H1 (cell line): ENCODE measurements around the gene RAB35. TPM values are rescaled to one million over a fixed set of nuclear protein-coding genes. Genes with fewer than 3 reads are reported as not detected.
A peak's percentile ranks its signal among the peaks of the same experiment; 100 is the strongest.

Experiments
- BCL11A ChIP-seq, 2 experiments: IDR thresholded peaks; one replicate each; pipeline ENCODE4 v1.6.1; 2011; ENCODE audit warnings: low read depth in 2 of 2, low read length in 2 of 2, mild to moderate bottlenecking in 2 of 2
- BRCA1 ChIP-seq: IDR thresholded peaks from 2 replicates; pipeline ENCODE4 v1.6.1; 2012; ENCODE audit warnings: low read depth, low read length, improper control_type of control experiment
- CTBP2 ChIP-seq: IDR thresholded peaks from 2 replicates; pipeline ENCODE4 v1.7.0; 2011; ENCODE audit warnings: borderline replicate concordance, mild to moderate bottlenecking, moderate library complexity, mixed read lengths, low read length; ENCODE audit not compliant: insufficient read depth, insufficient read length
- JUN ChIP-seq: IDR thresholded peaks from 2 replicates; pipeline ENCODE4 v1.6.1; 2011; ENCODE audit warnings: low read depth, mild to moderate bottlenecking, improper control_type of control experiment, low read length
- RBBP5 ChIP-seq: IDR thresholded peaks from 2 replicates; pipeline ENCODE4 v1.7.1; 2012; ENCODE audit warnings: low read depth, mild to moderate bottlenecking, inconsistent platforms, low read length, moderate library complexity, borderline replicate concordance
- SIRT6 ChIP-seq: IDR thresholded peaks from one replicate; pipeline ENCODE4 v1.7.1; 2012; ENCODE audit warnings: low read length, inconsistent platforms
- SUZ12 ChIP-seq: fragments of 200-600 bp; sonication (generic); IDR thresholded peaks from 2 replicates; pipeline ENCODE4 v1.6.1; 2012; ENCODE audit warnings: mild to moderate bottlenecking, inconsistent platforms, low read length, moderate library complexity, mixed read lengths
- polyA plus RNA-seq, 7 experiments: library from polyadenylated mRNA; depleted of rRNA in 3 of 7; stranded (reverse) in 5 of 7; unstranded in 2 of 7; fragments of >200 nt in 5 of 7; fragments of 200-250 nt in 2 of 7; gene quantifications; 1 replicate in 5 of 7; 2 replicates in 1 of 7; 4 replicates in 1 of 7; pipeline versions ENCODE4 v1.2.1 to v1.2.3, GENCODE V29; 2011 to 2013; ENCODE audit warnings: missing spikeins in 2 of 7, mixed read lengths in 2 of 7
- total RNA-seq: library from RNA; stranded (reverse); fragmentation: NEBNext Ultra II Directional; extraction: Animal tissue kit (Norgen Biotek cat#: 25700); gene quantifications from 2 replicates; pipeline ENCODE4 v1.2.1, GENCODE V29; 2021
- TF ChIP-seq, protein P1 (sequence below): IDR thresholded peaks from 2 replicates; pipeline ENCODE4 v1.6.1; 2012; ENCODE audit warnings: inconsistent platforms

RAB35 gene
- total and polyA plus RNA-seq, 2 of the 8 experiments (the other 6 are each of a cell fraction or from before 2014, with no cell fraction given) = 33.4 to 39.0 TPM

DNA sequence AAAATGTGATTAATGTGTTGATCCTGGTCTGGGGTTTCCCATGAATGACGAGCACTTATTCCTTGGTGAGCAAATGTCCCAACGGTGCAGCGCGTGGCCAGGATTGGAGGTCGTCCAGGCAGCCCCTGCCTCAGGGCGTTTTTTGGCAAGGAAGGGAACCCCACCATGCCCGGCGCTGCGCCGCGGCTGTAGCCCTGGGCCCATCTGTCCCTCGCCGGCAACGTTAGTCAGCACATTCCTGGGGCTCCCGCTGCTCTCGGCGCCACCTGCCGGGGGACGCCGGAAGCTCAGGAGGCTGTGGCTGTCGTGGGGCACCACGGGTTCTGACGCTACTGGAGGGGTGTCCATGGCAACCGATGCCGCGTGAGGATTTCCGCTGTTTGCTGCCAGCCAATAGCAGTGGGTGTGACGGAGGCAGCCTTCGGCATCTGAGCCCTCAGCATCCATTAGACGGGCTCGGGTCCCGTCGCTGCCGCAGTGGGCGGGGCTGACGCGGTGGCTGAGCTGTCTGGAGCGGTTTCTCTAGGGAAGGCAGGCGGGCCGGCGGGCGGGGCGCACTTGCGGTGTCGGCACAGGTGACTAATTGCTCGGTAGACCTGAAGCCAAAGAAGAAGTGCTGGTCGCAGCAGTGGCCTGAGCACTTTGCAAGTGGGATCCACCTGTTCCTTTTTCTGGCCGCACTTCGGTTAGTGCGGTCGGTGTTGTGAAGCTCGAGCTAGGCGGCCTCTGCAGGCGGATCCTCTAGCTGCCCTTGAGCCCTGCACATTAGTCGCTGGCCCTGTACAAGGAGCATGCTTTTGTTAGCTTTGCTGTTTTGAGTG, 29.5 kb downstream of the RAB35 start (continued):
- peak; percentile 90 for TF ChIP-seq CTBP2
- TF ChIP-seq JUN = no peak
- TF ChIP-seq, protein P1, sequence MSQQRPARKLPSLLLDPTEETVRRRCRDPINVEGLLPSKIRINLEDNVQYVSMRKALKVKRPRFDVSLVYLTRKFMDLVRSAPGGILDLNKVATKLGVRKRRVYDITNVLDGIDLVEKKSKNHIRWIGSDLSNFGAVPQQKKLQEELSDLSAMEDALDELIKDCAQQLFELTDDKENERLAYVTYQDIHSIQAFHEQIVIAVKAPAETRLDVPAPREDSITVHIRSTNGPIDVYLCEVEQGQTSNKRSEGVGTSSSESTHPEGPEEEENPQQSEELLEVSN = no peak; the same call in 1 of the 2 replicates
- TF ChIP-seq BRCA1 = no peak
- no peak for TF ChIP-seq BCL11A (IDR thresholded peaks at IDR 0.05; ENCODE audit: low read depth in 2 of 2, low read length in 2 of 2)
- TF ChIP-seq SIRT6 = no peak
- TF ChIP-seq RBBP5 = no peak; the same call in 1 of the 2 replicates
- no peak for TF ChIP-seq SUZ12
